ENCODE results near the gene IDH3G.

The IDH3G gene

GRCh38 chrX:153773741-153774575, 20.2 kb downstream of the IDH3G start:
- no peak for DNase-seq (ENCODE audit: low read depth in 3 of 3)

GRCh38 chrX:153773218-153773611, 21.0 kb downstream of the IDH3G start:
- no peak for DNase-seq (ENCODE audit: low read depth in 3 of 3)

GRCh38 chrX:153772316-153773217, 21.6 kb downstream of the IDH3G start:
- no peak for DNase-seq (ENCODE audit: low read depth in 3 of 3)

- no peak for DNase-seq (ENCODE audit: low read depth in 3 of 3)
These were observed 22.5 kb downstream of the IDH3G start for GRCh38 chrX:153771415-153772315.

- DNase-seq (ENCODE audit: low read depth in 3 of 3), result no peak
These were observed 23.4 kb downstream of the IDH3G start for GRCh38 chrX:153770601-153771414.

- DNase-seq (ENCODE audit: low read depth in 3 of 3), result no peak
These were observed 24.1 kb downstream of the IDH3G start for GRCh38 chrX:153769865-153770600.

- no peak for DNase-seq (ENCODE audit: low read depth in 3 of 3)
These were observed 24.9 kb downstream of the IDH3G start for GRCh38 chrX:153769158-153769864.

GRCh38 chrX:153768311-153769157, 25.6 kb downstream of the IDH3G start:
- DNase-seq (ENCODE audit: low read depth in 3 of 3), result no peak

GRCh38 chrX:153767674-153768055, 26.5 kb downstream of the IDH3G start:
- no peak for DNase-seq (ENCODE audit: low read depth in 3 of 3)

- DNase-seq (ENCODE audit: low read depth in 3 of 3), result no peak
These were observed 27.1 kb downstream of the IDH3G start for GRCh38 chrX:153766871-153767673.

GRCh38 chrX:153766098-153766817, 27.9 kb downstream of the IDH3G start:
- DNase-seq (ENCODE audit: low read depth in 3 of 3), result peak in 2 of 3 experiments; percentile 9 to 32

- no peak for DNase-seq (ENCODE audit: low read depth in 3 of 3)
These were observed 28.8 kb downstream of the IDH3G start for GRCh38 chrX:153765138-153766079.

GRCh38 chrX:153764786-153765137, 29.4 kb downstream of the IDH3G start:
- no peak for DNase-seq (ENCODE audit: low read depth in 3 of 3)

- DNase-seq (ENCODE audit: low read depth in 3 of 3), result peak; percentile 49 to 73 (median 55)
These were observed 30.0 kb downstream of the IDH3G start, which contains the start of gene PLXNB3 for GRCh38 chrX:153763989-153764755. TSS of gene PLXNB3 (plus strand) at chrX:153764249. CDS start at chrX:153765536, 1,287 bp downstream.
